HG03521 (cell line): ENCODE results near the gene ENDOV.
"Not testable (repeated sequence)": the region's sequence is repeated elsewhere in the genome, so short reads cannot be mapped to it uniquely, and the experiment has no call there.

Experiments
- ATAC-seq: cut with Tn5 transposase; IDR thresholded peaks from one replicate; pipeline ENCODE4 v1.9.1; 2021; ENCODE audit warnings: mild to moderate bottlenecking, moderate library complexity; ENCODE audit not compliant: unreplicated experiment

The ENDOV gene

GRCh38 chr17:80388175-80388574 is 26.8 kb upstream of the ENDOV start:
- ATAC-seq, result no peak

GRCh38 chr17:80388601-80389000 is 26.4 kb upstream of the ENDOV start:
- no peak for ATAC-seq

- ATAC-seq, result no peak
These were observed 25.7 kb upstream of the ENDOV start for GRCh38 chr17:80389011-80389995.

GRCh38 chr17:80393241-80393890 is 21.6 kb upstream of the ENDOV start:
- ATAC-seq, result no peak

- no peak for ATAC-seq
These were observed 21.0 kb upstream of the ENDOV start for GRCh38 chr17:80393961-80394360.

GRCh38 chr17:80394629-80395216 is 20.2 kb upstream of the ENDOV start:
- no peak for ATAC-seq

- no peak for ATAC-seq
These were observed 19.4 kb upstream of the ENDOV start for GRCh38 chr17:80395402-80396151.

GRCh38 chr17:80396157-80397033 is 18.6 kb upstream of the ENDOV start:
- no peak for ATAC-seq

GRCh38 chr17:80397034-80397387 is 18.0 kb upstream of the ENDOV start:
- ATAC-seq, result no peak

GRCh38 chr17:80397686-80398085 is 17.3 kb upstream of the ENDOV start:
- ATAC-seq, result no peak

GRCh38 chr17:80401086-80401485 is 13.9 kb upstream of the ENDOV start:
- not testable (repeated sequence) for ATAC-seq

- not testable (repeated sequence) for ATAC-seq
These were observed 12.9 kb upstream of the ENDOV start for GRCh38 chr17:80402102-80402501.

- no peak for ATAC-seq
These were observed 12.0 kb upstream of the ENDOV start for GRCh38 chr17:80402959-80403358.

- ATAC-seq, result no peak
These were observed 8.8 kb upstream of the ENDOV start for GRCh38 chr17:80406146-80406545.

GRCh38 chr17:80407917-80408316 is 7.0 kb upstream of the ENDOV start:
- not testable (repeated sequence) for ATAC-seq

GRCh38 chr17:80408872-80409271 is 6.1 kb upstream of the ENDOV start:
- ATAC-seq, result no peak

- no peak for ATAC-seq
These were observed 5.3 kb upstream of the ENDOV start for GRCh38 chr17:80409626-80410025.

GRCh38 chr17:80410441-80411087 is 4.4 kb upstream of the ENDOV start:
- not testable (repeated sequence) for ATAC-seq

- no peak for ATAC-seq
These were observed 1.0 kb upstream of the ENDOV start for GRCh38 chr17:80413771-80414507.
